GM21737 (cell line): Measurements from ENCODE around the gene FEM1B.

Experiments
- ATAC-seq: cut with Tn5 transposase; IDR thresholded peaks from one replicate; pipeline ENCODE4 v1.9.1; 2021; ENCODE audit warnings: mild to moderate bottlenecking, moderate library complexity; ENCODE audit not compliant: unreplicated experiment

The FEM1B gene

GRCh38 chr15:68305420-68305871 lies 27.9 kb downstream of the FEM1B start:
- no peak for ATAC-seq

DNA sequence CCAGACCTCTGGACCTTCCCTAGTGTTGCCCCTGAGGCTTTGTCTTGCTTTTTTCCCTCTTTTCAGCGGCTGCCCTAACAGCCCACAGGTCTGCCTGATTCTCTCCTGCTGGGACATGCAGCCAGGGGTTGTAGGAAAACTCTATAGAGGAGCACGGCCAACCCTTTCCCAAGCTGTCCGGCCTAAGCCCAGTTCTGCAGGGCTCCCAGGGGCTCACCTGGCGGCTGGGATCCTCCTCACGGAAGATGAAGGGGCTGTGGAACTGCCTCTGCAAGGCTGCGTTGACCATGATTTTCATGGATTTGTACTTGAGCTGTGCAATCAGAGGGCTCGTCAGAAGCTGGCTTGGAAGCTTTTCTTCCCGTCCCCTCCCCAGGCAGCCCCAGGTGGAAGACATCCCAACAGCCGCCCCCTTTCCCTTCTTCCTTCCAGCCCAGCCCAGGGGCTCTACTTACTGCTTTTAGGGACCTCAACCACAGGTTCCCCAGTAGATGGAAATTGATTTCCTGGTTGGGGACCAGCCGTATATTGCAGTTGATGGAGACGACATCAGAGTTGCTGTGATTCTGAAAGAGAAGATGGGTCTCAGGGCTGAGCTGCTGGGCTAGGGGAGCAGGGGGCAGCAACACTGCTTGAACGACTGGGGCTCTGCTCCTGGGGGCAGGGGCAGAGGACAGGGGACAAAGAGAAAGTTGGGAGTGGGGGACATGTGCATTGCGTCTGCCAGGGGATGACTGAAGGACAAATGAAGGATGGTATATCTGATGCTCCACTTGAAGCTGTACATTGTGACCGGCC lies 29.8 kb downstream of the FEM1B start:
- no peak for ATAC-seq

DNA sequence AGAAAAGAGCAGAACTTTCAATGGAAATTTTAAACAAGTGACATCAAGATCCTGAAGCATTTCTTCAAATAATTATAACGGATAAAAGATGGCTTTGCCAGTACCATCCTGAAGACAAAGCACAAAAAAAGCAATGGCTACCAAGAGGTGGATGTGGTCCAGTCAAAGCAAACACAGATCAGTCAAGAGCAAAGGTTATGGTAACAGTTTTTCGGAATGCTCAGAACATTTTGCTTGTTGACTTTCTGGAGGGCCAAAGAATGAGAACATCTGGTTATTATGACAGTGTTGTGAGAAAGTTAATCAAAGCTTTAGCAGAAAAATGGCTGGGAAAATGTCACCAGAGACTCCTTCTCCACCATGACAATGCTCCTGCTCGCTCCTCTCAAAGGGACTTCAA lies 31.5 kb downstream of the FEM1B start:
- ATAC-seq = no peak

DNA sequence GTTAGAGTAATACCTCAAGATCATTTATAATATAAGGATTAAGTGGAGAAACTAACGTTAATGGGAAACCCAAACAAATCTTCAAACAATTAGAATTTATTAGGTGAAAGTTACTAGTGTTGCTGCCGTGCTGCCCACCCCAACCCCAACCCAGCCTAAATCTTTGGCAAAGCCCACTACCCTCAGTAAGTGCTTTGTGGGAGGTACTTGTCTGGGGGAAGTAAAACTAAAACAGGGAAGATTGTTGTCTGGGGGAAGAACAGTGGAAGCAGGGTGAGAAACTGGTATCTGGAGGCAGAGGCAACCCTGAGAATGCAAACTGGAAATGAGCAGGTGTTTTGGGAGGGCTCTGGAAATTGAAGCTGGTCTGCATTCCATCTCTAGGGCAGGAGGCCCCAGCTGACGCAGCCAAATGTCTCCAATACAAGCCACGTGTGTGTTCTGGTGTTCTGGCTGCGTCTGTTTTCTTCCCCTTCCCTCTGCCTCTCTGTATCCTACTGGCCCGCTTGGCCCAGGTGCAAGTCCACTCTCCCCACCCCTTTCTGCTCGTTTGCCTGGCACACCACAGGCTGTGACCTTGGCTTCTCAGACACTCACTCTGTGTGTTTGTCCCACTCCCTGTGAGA lies 32.7 kb downstream of the FEM1B start:
- ATAC-seq = no peak

DNA sequence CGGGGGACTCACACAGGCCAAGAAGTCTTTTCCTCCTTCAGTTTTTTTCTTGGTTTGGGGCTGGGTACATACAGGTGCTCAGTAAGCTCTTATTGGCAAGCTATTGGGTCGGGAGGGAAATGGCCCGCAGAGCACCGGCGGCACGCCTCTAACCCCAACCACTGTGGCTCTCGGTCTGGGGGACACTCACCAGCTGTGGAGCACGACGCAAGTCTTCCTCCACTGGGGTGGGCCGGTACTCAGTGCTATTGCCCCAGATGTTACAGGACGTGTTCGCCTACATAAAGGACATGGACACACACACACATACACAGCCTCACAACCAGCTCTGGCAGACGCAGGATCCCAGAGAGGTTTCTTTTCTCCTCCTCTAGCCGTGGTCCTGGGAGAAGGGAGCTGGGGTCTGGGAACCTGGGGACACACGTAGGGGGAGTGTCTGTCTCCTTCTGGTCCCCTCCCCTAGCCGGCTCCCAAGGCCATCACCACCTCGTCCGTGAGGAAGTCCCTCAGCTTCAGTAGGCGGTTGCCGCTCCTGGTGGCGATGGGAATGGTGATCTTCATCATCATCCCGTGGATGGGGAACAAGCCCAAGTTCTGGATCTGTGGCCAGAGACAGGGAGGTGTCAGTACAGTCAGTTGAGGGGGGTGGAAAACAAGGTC lies 33.4 kb downstream of the FEM1B start:
- ATAC-seq = no peak

DNA sequence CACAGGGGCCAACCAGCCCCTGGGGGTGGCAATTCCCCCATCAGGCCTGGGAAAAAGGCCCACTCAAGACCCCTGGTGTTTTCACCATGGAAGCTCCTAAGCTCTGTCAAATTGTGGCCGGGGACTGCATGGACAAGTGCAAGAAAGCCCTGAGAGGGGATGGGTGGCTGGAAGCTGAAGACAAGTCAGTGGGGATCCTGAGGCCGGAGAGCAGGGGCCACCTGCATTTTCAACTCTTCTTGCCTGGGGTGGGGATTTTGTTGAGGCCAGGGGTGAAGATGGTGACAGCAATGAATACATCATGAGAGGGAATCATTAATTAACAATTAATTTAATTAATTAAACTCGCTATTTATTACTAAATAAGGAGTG lies 33.9 kb downstream of the FEM1B start:
- ATAC-seq = no peak

GRCh38 chr15:68311859-68312557 lies 34.5 kb downstream of the FEM1B start:
- ATAC-seq = no peak

GRCh38 chr15:68312701-68313204 lies 35.2 kb downstream of the FEM1B start:
- no peak for ATAC-seq

DNA sequence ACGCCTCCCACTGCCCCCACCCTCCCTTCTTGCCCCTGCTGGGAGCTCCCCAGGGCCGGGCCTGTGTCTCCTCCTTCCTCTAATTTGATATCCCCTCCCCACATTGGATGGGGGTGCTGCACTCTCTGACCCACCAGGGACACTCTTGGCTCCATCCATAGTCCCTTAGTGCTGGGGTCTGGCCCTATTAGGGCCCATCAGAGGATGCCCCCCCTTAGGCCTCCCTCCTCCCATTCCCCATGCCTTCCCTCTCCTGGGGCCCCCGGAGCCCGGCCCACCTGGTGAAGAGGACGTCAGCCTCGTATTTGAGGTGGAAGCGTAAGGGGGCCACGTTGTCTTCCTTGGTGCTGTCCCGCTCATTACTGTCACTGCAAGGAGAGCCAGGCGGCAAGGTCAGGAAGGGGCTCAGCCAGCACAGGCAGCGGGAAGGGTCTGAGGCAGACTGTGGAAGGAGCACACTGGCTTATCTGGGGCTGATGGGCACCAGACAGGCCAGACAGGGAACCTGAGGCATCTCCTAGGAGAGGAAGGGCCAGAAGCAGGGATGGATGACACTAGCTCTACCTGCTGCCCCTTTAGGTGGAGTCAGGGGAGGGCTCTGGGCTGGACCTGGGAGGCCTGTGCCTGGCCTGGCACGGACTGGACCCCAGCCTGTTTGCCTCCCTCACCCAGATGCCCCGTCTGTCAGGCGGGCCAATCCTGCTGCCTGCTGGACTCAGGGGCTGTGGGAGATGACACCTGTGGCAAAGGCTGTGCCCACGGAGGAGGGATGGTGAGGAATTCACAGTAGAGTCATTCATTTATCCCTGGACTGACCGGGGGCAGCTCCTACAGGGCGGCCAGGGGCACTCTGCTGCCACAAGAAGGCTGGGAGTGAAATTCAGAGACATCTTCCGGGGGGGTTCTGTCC lies 36.2 kb downstream of the FEM1B start:
- ATAC-seq = no peak

- no peak for ATAC-seq
These were observed 37.0 kb downstream of the FEM1B start for GRCh38 chr15:68314563-68314962.

DNA sequence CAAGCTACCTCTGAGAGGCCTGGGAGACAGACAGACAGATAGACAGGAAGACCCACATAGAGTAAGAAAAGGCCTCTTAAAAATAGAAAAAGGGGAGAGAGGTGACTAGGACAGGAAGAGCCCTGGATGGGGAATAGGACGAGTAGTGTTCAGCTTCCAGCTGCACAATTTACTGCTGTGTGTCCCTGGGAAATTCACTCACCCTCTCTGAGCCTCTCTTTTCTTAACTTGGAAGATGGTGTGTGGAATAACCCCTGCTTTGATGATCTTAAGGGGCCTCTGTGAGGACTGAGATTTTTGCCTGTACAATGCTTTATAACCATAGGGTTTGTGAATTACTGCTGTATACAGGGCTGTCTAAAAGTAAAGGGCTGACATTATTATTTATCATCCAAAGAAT lies 37.5 kb downstream of the FEM1B start:
- no peak for ATAC-seq

DNA sequence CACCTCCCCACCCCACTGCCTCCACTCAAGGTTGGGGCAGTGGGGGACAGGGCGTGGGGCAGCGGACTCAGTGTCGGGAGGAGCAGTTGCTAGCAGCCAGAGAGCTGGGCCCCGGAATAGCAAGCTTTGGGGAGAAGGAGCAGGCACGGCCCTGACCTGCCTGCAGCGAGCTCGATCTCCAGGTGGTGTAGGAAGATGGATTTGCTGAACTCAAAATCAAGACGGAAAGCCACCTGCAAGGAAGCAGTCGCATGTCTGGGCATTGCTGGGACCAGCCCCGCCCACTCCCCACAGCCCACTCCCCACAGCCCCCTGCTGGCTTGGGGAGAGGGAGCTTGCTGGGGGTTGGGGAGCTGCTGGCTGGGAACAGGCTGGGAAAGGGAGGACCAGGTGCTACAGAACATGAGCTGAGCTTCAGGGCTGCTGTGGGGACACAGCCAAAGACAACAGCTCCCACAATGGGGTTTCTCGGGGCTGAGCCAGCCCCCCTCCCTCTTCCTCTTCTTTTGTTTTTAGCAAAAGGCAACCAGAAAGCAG lies 38.0 kb downstream of the FEM1B start:
- no peak for ATAC-seq

DNA sequence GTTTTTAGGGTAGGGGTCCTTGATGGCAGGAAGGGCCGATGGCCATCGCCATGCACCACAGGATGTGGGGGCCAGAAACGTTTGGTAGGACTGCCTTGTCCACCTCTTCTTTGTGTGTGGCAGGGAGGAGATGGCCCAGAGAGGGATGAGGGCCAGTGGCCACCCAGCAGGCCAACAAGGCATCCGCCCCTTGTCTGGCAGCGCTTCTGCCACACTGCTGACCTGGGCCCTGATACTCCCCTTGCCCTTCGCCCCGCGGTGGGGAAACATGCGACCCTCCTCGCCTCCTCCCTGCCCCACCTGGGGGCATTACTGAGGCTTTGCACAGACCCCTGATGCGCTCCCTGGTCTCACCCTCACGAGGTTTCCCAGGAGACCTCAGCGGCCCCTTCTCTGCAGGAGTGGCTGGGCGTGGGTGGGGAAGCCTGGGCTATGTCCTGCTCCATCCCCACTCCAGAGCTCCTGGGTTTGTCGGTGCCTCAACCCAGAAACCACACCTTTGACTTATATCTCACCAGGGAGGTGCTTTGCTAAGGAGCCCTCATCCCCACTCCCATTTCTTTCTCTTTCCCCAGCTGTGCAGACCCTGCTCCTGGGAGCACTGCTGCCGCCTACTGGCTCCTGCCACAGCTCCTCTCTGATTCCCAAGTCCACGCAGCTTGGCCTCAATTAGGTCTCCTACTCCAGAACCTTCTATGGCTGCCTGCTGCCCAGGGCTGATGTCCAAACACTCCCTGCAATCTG lies 38.7 kb downstream of the FEM1B start:
- no peak for ATAC-seq

GRCh38 chr15:68317281-68318007 lies 39.9 kb downstream of the FEM1B start:
- no peak for ATAC-seq

DNA sequence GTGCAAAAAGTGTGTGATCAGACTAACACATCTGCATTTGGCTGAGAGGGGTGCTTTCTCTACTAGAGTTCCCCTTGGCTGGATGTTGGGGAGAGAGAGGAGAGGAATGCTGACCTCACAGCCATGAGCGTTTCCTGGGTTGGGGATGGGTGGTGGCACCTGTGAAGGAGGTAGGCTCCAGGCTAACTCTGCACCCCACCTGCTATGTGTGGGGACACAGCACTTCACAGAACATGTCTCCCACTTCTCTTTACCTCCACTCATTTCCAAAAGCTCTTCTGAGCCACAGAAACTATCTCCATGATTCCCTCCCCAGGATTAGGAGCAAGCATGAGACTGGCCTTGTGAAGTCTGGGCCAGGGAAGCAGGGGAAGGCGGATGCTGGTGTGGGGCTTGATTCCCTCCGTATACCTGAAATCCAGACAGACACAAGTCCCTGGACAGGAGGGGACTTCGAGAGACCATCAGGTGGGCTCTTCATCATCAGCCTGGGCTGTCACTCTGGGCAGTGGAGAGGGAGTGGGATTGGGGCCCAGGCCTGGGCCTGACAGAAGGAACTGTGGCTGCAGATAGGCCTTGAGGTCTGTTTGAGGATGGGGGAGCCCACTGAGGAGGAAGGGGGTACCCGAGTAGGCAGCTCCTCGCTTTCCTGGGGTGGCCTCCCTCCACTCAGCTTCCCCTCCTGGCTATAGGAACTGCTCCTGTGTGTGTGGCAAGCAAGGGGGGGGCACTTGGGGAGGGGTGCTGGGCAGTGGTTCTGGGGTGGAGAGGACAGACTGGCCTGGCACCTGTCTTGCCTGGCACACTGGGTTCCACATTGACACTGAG lies 40.7 kb downstream of the FEM1B start:
- ATAC-seq = no peak

DNA sequence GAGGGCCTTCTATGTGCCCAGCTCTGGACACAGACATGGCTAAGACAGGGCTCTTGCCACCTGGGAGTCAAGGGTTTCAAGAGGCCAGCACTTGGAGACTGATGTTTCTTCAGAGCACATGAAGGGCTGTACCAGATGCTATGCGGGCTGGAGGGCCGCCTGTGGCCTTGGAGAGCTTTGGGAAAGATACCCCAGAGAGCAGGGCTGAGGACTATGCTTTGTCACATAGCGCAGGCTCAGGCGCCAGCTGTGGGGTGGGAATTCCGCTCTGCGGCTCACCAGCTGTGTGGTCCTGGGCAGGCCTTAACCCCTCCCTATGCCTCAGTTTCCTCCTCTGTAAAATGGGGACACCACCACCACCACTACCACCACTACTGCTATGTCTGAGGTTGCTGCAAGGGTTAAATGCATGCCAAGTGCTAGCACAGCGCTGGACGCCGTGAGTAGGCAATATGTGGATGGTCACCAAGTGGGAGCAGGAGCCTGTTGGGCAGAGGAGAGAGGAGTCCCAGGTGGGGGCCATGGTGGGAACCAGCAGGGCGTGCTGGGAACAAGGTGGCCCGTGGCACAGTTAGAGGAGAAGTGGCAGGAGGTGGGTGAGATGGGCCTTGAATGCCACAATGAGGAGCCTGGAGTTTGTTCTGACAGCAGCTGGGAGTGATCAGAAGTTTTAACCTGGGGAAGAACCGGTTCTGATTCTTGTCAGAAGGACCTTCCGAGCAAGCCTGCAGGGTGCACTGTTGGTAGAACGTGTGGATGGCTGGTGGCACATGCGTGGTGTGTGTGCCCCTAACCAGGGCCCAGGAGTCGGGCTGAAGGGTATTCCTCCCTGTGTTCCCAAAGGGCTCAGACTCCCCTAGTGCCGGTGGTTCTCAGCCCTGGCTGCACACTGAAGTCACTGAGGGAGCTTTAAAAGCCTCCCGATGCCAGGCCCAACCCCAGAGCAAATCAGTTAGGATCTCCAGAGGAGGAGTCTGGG lies 41.7 kb downstream of the FEM1B start:
- ATAC-seq = no peak

DNA sequence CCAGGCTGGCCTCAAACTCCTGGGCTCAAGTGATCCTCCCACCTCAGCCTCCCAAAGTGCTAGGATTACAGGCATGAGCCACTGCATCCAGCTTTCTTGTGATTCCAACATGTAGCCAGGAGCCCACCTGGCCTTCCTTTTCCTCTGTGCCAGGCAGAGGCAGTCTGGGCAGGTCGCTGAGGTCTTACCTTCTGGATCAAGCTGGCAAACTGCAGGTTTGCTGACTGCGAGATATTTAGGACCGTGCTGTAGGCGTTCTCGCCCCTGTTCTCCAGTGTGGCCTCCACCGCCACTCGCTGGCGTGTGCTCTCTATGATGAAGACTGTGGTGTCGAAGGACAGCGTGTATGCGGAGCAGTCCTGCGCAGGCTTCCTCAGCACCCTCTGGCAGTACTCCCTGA lies 42.5 kb downstream of the FEM1B start:
- no peak for ATAC-seq
